Measurements from ENCODE around the gene TNS3. TPM values are rescaled to one million over a fixed set of nuclear protein-coding genes. Genes with fewer than 3 reads are reported as not detected.
"Not testable (repeated sequence)": the region's sequence is repeated elsewhere in the genome, so short reads cannot be mapped to it uniquely, and the experiment has no call there.

The TNS3 gene
- total RNA-seq, 1 donor from 2014 or later = 42.4 TPM

GRCh38 chr7:47548546-47548945 lies 33.4 kb downstream of the TNS3 start:
- intact Hi-C loops (cut with micrococcal nuclease) = no loop called here
- DNase-seq (no peak), ATAC-seq (no peak)

- ATAC-seq = no peak
Measured at GRCh38 chr7:47546733-47547494, 35.0 kb downstream of the TNS3 start.

GRCh38 chr7:47546171-47546570 lies 35.7 kb downstream of the TNS3 start:
- no peak for DNase-seq
- intact Hi-C loops (cut with micrococcal nuclease) = no loop called here
- no peak for ATAC-seq

More at GRCh38 chr7:47546733-47547494, 35.0 kb downstream of the TNS3 start:
- intact Hi-C loops (cut with micrococcal nuclease) = no loop called here
- DNase-seq = no peak

GRCh38 chr7:47544416-47544815 lies 37.5 kb downstream of the TNS3 start:
- DNase-seq (no peak), ATAC-seq (no peak)
- intact Hi-C loops (cut with micrococcal nuclease) = no loop called here

GRCh38 chr7:47543714-47544113 lies 38.2 kb downstream of the TNS3 start:
- DNase-seq = no peak
- intact Hi-C loops (cut with micrococcal nuclease) = no loop called here
- ATAC-seq = no peak

GRCh38 chr7:47543056-47543455 lies 38.9 kb downstream of the TNS3 start:
- DNase-seq (no peak), ATAC-seq (no peak)
- intact Hi-C loops (cut with micrococcal nuclease) = no loop called here

GRCh38 chr7:47542051-47542450 lies 39.9 kb downstream of the TNS3 start:
- DNase-seq = no peak
- no peak for ATAC-seq
- intact Hi-C loops (cut with micrococcal nuclease) = no loop called here

GRCh38 chr7:47541485-47541884 lies 40.4 kb downstream of the TNS3 start:
- intact Hi-C loops (cut with micrococcal nuclease); ATAC-seq; DNase-seq: not testable (repeated sequence)

GRCh38 chr7:47540387-47541350 lies 41.2 kb downstream of the TNS3 start:
- intact Hi-C loops (cut with micrococcal nuclease) = no loop called here
- DNase-seq = no peak
- no peak for ATAC-seq

GRCh38 chr7:47540053-47540386 lies 41.9 kb downstream of the TNS3 start:
- DNase-seq (no peak), ATAC-seq (no peak)
- intact Hi-C loops (cut with micrococcal nuclease) = no loop called here

GRCh38 chr7:47539398-47540052 lies 42.4 kb downstream of the TNS3 start:
- DNase-seq (no peak), ATAC-seq (no peak)
- intact Hi-C loops (cut with micrococcal nuclease) = no loop called here

GRCh38 chr7:47538846-47539311 lies 43.0 kb downstream of the TNS3 start:
- ATAC-seq (no peak), DNase-seq (no peak)
- intact Hi-C loops (cut with micrococcal nuclease) = no loop called here

GRCh38 chr7:47537716-47538675 lies 43.9 kb downstream of the TNS3 start:
- ATAC-seq (no peak), DNase-seq (no peak)
- intact Hi-C loops (cut with micrococcal nuclease) = no loop called here

- ATAC-seq (peak; percentile 78), DNase-seq (peak; percentile 71)
- intact Hi-C loops (cut with micrococcal nuclease) = no loop called here
Measured at GRCh38 chr7:47536661-47537611, 45.0 kb downstream of the TNS3 start.

GRCh38 chr7:47535704-47536628 lies 45.9 kb downstream of the TNS3 start:
- DNase-seq (no peak), ATAC-seq (no peak)
- intact Hi-C loops (cut with micrococcal nuclease) = no loop called here

- peak; percentile 14 for ATAC-seq
- intact Hi-C loops (cut with micrococcal nuclease) = no loop called here
- DNase-seq = no peak
Measured at GRCh38 chr7:47535035-47535703, 46.7 kb downstream of the TNS3 start.

All from left ventricle myocardium superior (tissue), 1 donor.